Naive thymus-derived CD8-positive, alpha-beta T cell (primary cell): ENCODE results near the gene CDKN1A. TPM values are rescaled to one million over a fixed set of nuclear protein-coding genes. Genes with fewer than 3 reads are reported as not detected.

Source experiments
- ATAC-seq, 2 donors: fragments of 150-1000 bp; cut with Tn5 transposase in 1 of 2; sonication (Bioruptor Pico), chemical (Tn5 transposase) in 1 of 2; 1 replicate in 1 of 2; 2 replicates in 1 of 2; pipeline ENCODE4 v1.10.0; 2021; ENCODE audit warnings: mild to moderate bottlenecking in 2 of 2, moderate library complexity in 2 of 2
- POLR2A ChIA-PET: fragments of 350-600 bp; sonication (Branson Sonifier 250); formaldehyde crosslinking; loops from one replicate; lab custom pipeline; 2021; ENCODE audit warnings: antibody characterized with exemption; lab: Charles Lee
- DNase-seq, 10 donors: peaks; one replicate each; pipeline versions ENCODE4 v3.0.0 to v3.0.0-alpha.2; 2020 to 2022
- H3K27ac Mint-ChIP-seq, 10 donors: one replicate each; pipeline ENCODE4 v1.8.0; 2020 to 2022; ENCODE audit warnings: mild to moderate bottlenecking in 10 of 10, mixed read lengths in 10 of 10, moderate library complexity in 4 of 10, inconsistent platforms in 1 of 10
- H3K27me3 Mint-ChIP-seq, 5 donors: one replicate each; pipeline ENCODE4 v1.8.0; 2021 to 2022; ENCODE audit warnings: mixed read lengths in 5 of 5
- H3K36me3 Mint-ChIP-seq, 3 donors: one replicate each; pipeline ENCODE4 v1.8.0; 2020 to 2022; ENCODE audit warnings: mixed read lengths in 3 of 3, mild to moderate bottlenecking in 2 of 3, inconsistent platforms in 1 of 3
- H3K4me1 Mint-ChIP-seq, 4 donors: one replicate each; pipeline ENCODE4 v1.8.0; 2021 to 2022; ENCODE audit warnings: mixed read lengths in 4 of 4
- H3K4me3 Mint-ChIP-seq, 10 donors: one replicate each; pipeline ENCODE4 v1.8.0; 2020 to 2022; ENCODE audit warnings: mild to moderate bottlenecking in 10 of 10, mixed read lengths in 10 of 10, moderate library complexity in 6 of 10, inconsistent platforms in 1 of 10
- H3K9me3 Mint-ChIP-seq, 9 donors: one replicate each; pipeline ENCODE4 v1.8.0; 2020 to 2022; ENCODE audit warnings: mixed read lengths in 9 of 9, mild to moderate bottlenecking in 3 of 9, inconsistent platforms in 1 of 9, moderate library complexity in 1 of 9
- polyA plus RNA-seq, 3 donors: library from polyadenylated mRNA; unstranded; fragments of 300-500 nt; fragmentation: Illumina TruSeq; gene quantifications; one replicate each; pipeline ENCODE4 v1.2.3, GENCODE V29; 2021
- total RNA-seq, 8 experiments: library from RNA in 2 of 8; stranded (reverse) in 2 of 8; gene quantifications; one replicate each; pipeline ENCODE4 v1.2.3 and lab custom pipeline; 2021 to 2026

The CDKN1A gene
- total and polyA plus RNA-seq, 5 experiments from 2014 or later, result 0.12 to 2.7 (median 1.9) TPM

DNA sequence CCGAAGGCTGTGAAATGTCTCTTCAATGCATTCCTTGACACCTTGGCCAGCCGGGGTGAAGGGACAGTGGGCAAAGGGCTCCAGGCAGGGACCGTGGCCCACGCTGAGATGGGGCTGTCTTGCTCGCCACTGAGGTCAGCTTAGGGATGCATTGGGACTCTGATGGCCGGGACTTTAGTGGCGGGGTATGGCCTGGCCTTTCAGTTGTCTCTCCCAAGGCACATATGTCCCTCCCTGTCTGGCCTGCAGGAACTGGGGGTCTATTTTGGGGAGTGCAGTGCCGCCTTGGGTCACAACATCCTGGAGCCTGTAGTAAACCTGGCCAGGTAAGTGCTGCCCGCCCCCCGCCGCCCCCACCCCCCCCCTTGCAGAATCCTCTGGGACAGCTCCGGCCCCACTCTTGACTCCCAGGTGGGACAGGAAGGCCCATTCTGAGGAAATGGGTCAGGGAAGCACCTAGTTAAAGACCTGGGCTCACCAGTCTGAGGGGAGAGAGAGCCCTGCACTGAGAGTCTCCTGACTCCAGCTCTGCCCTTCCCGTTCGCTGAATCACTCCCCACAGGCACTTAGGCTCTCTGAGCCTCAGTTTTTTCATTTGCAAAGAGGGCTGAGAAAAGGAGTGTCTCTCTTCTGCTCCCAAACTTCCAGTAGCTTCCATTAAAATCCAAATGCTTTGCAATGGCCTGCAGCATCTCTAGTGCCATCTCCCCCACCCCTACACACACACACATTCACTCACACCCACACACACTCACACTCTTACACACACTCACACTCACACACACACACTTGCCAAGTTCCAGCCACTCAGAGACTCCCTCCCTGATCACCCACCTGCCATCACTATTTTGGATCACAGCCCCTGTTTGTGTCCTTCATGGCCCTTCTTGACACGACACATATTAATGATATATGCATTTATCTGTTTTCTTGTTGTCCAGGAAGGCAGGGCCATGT lies 52.2 kb downstream of the CDKN1A start:
- no peak overlapping the region for H3K4me3 Mint-ChIP-seq
- POLR2A ChIA-PET, result no interaction called here
- H3K4me1 Mint-ChIP-seq, result peaks cover 4 to 25% (median 14%) of the 10 kb centered on the region in 4 donors
- no peak for DNase-seq
- H3K9me3 Mint-ChIP-seq, result no peaks in the 10 kb centered on the region
- H3K27me3 Mint-ChIP-seq, result peaks cover 0 to 11% (median 0%) of the 10 kb centered on the region in 5 donors
- no peak for ATAC-seq
- H3K27ac Mint-ChIP-seq, result peak overlapping the region in 1 of 10 donors; percentile 10
- no peaks in the 10 kb centered on the region for H3K36me3 Mint-ChIP-seq

GRCh38 chr6:36731622-36732310 lies 53.3 kb downstream of the CDKN1A start:
- DNase-seq (no peak), ATAC-seq (no peak)
- POLR2A ChIA-PET, result no interaction called here
- Mint-ChIP-seq H3K27me3 (peaks cover 0 to 11% (median 0%) of the 10 kb centered on the region in 5 donors), H3K4me3 (no peak overlapping the region), H3K4me1 (peaks cover 4 to 19% (median 14%) of the 10 kb centered on the region in 4 donors), H3K9me3 (no peaks in the 10 kb centered on the region), H3K27ac (no peak overlapping the region), H3K36me3 (no peaks in the 10 kb centered on the region)

DNA sequence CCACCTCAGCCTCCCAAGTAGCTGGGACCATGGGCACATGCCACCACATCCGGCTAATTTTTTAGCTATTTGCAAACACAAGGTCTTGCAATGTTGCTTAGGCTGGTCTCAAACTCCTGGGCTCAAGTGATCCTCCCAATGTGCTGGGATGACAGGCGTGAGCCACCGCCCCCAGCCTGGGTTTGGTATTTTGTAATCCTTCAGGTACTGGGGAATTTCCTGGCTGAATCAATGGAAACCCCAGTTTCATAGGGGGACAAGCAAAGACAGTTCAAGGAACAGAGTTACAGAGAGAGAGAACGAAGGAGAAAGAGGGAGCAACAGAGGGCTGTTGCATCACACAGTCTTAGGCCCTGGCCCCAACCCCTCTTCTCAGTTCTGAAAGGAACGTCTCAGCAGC lies 54.8 kb downstream of the CDKN1A start:
- H3K4me1 Mint-ChIP-seq, result peaks cover 4 to 8% (median 6%) of the 10 kb centered on the region in 4 donors
- H3K36me3 Mint-ChIP-seq, result no peaks in the 10 kb centered on the region
- H3K4me3 Mint-ChIP-seq, result no peak overlapping the region
- DNase-seq (no peak), ATAC-seq (no peak)
- H3K27me3 Mint-ChIP-seq, result peaks cover 0 to 11% (median 0%) of the 10 kb centered on the region in 5 donors
- H3K27ac Mint-ChIP-seq, result no peak overlapping the region
- H3K9me3 Mint-ChIP-seq, result no peaks in the 10 kb centered on the region
- POLR2A ChIA-PET, result interaction anchor here (0.6 kb wide), 1 partner anchor 69 kb away, joined by 5 read pairs; no protein-coding TSS in a partner anchor

DNA sequence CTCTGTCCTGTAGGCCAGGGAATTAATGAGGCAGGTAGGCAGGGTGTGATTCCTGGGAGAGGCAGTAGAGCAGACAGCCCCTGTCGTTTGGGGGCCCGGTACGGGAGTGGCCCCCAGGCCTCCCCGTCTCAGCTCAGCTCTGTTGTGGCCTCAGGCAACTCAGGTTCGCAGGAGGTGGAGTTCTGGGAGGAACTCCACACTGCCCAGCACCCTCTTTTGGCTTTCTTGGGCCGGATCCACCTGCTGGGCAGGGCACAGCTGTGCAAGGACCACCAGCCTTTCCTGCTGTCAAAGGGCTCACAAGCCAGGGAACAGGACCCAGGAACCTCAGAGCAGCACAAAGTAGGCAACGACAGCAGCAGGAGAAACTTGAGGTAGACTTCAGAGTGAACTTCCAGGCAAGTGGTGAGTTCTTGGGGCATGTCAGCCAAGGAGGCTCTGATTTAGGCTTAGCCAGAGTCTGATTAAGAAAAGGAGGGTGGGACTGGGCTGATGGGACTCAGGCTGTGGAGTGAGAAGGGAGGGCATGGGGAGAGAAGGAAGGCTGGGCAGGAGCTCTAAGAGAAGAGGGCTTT lies 56.1 kb downstream of the CDKN1A start:
- H3K4me3 Mint-ChIP-seq, result peak overlapping the region; percentile 8 to 70 (median 34)
- POLR2A ChIA-PET, result interaction anchor here (0.6 kb wide), 1 partner anchor 18 kb away, joined by 3 read pairs; no protein-coding TSS in a partner anchor
- H3K4me1 Mint-ChIP-seq, result peaks cover 4 to 8% (median 6%) of the 10 kb centered on the region in 4 donors
- H3K27me3 Mint-ChIP-seq, result peaks cover 0 to 11% (median 0%) of the 10 kb centered on the region in 5 donors
- peak overlapping the region in 3 of 10 donors; percentile 18 to 73 (median 21) for H3K27ac Mint-ChIP-seq
- ATAC-seq, result no peak
- DNase-seq, result no peak
- no peaks in the 10 kb centered on the region for H3K9me3 Mint-ChIP-seq
- no peaks in the 10 kb centered on the region for H3K36me3 Mint-ChIP-seq

DNA sequence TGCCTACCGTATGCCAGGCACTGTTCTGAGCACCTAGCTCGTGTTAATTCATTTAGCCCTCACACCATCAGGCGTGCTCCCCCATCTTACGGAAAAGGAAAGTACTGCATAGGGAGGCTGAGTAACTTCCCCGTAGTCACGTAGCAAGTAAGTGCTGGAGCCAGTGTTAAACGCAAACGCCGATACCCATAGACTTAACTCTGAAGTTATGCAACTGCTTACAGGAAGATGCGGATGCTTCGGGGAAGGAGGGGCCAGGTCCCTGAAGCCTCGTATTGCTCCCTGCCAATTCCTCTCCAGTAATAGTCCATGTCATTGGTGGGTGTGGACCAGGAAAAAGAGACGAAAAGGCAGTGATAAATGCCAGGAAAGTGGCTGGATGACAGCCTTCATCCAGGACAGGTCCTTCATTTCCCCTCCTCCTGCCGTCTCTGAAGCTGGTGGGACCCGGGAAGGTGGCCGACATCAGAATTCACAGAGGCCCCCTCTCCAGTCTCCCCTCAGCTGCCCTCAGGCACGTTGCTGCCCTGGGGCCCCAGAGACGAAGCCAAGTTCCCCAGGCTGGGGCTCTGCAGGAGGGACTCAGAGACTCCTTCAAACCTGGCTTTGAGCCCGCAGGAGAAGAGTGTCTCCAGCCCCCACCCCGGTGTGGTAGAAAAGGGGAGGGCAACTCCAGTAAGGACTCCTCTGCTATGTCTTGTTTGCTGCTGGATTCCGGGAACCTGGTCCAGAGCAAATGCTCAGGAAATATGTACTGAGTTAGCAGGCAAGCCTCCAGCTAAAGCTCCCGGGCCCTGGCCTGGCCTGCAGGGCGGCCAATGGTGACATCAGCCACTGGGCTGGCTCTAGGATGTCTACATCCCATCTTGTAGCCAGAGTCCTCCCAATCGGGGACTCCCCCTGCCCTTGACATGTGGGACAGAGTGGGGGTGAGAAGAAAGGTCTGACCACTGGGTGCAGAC lies 56.9 kb downstream of the CDKN1A start:
- POLR2A ChIA-PET, result no interaction called here
- no peaks in the 10 kb centered on the region for H3K9me3 Mint-ChIP-seq
- ATAC-seq, result peak; percentile 68 to 75
- peaks cover 4 to 12% (median 7%) of the 10 kb centered on the region in 4 donors for H3K4me1 Mint-ChIP-seq
- H3K4me3 Mint-ChIP-seq, result peak overlapping the region; percentile 8 to 70 (median 34)
- no peaks in the 10 kb centered on the region for H3K36me3 Mint-ChIP-seq
- peak in 2 of 10 donors; percentile 13 to 21 for DNase-seq
- peak overlapping the region in 2 of 10 donors; percentile 18 to 73 for H3K27ac Mint-ChIP-seq
- peaks cover 0 to 11% (median under 1%) of the 10 kb centered on the region in 5 donors for H3K27me3 Mint-ChIP-seq

Other genes with a start within 250 kb of the CDKN1A start
- gene PXT1, start 235.9 kb upstream of the CDKN1A start, total RNA-seq, result under 1 TPM; 0.16 to 0.41 TPM
- not detected for gene PXT1, start 235.9 kb upstream of the CDKN1A start, polyA plus RNA-seq
- 10 to 100 TPM; 35.1 to 35.2 TPM for gene KCTD20, start 235.7 kb upstream of the CDKN1A start, total RNA-seq
- gene KCTD20, start 235.7 kb upstream of the CDKN1A start, polyA plus RNA-seq, result 10 to 100 TPM; 25.0 to 31.5 (median 31.3) TPM
- gene STK38, start 131.2 kb upstream of the CDKN1A start, total RNA-seq, result 100 to 1,000 TPM; 151 to 163 TPM
- gene STK38, start 131.2 kb upstream of the CDKN1A start, polyA plus RNA-seq, result 10 to 100 TPM; 46.4 to 79.6 (median 52.8) TPM
- gene SRSF3, start 84.4 kb upstream of the CDKN1A start, total RNA-seq, result 100 to 1,000 TPM; 357 to 359 TPM
- 100 to 1,000 TPM; 268 to 375 (median 332) TPM for gene SRSF3, start 84.4 kb upstream of the CDKN1A start, polyA plus RNA-seq
- gene RAB44, start 19.1 kb downstream of the CDKN1A start, total RNA-seq, result not detected
- not detected for gene RAB44, start 19.1 kb downstream of the CDKN1A start, polyA plus RNA-seq
- under 1 TPM; 0.57 to 0.85 TPM for gene CPNE5, start 160.7 kb downstream of the CDKN1A start, total RNA-seq
- gene CPNE5, start 160.7 kb downstream of the CDKN1A start, polyA plus RNA-seq, result under 1 TPM; 0.14 to 0.33 (median 0.26) TPM
- 10 to 100 TPM; 10.3 to 11.5 TPM for gene PPIL1, start 196.1 kb downstream of the CDKN1A start, total RNA-seq
- gene PPIL1, start 196.1 kb downstream of the CDKN1A start, polyA plus RNA-seq, result 10 to 100 TPM; 27.1 to 34.2 (median 27.6) TPM
- 10 to 100 TPM; 41.9 to 44.9 TPM for gene C6orf89, start 207.2 kb downstream of the CDKN1A start, total RNA-seq
- 10 to 100 TPM; 37.4 to 44.4 (median 40.1) TPM for gene C6orf89, start 207.2 kb downstream of the CDKN1A start, polyA plus RNA-seq